K562 (cell line): ENCODE data around the gene KCTD16.

Experiments used
- ELF4 ChIP-seq: fragments of 450-650 bp; formaldehyde crosslinking; IDR thresholded peaks from 2 replicates; pipeline ENCODE4 v1.4.0; 2022; ENCODE audit warnings: missing genetic modification characterization
- GTF2F1 ChIP-seq: IDR thresholded peaks from 2 replicates; pipeline ENCODE4 v1.6.1; 2011; ENCODE audit warnings: low read depth, low read length, improper control_type of control experiment
- HDAC8 ChIP-seq: fragments of 450-650 bp; IDR thresholded peaks from 2 replicates; pipeline ENCODE4 v1.6.1; 2016; ENCODE audit warnings: mild to moderate bottlenecking, missing genetic modification characterization, moderate library complexity, missing compliant biosample characterization
- JUNB ChIP-seq: fragments of 450-650 bp; formaldehyde crosslinking; conservative IDR thresholded peaks from 2 replicates; pipeline ENCODE4 v1.4.0; 2020; ENCODE audit warnings: mild to moderate bottlenecking
- MAX ChIP-seq: sonication (generic); formaldehyde crosslinking; IDR thresholded peaks from 2 replicates; pipeline ENCODE4 v1.9.0; 2022; ENCODE audit warnings: mild to moderate bottlenecking, missing genetic modification reagents
- POLR2A ChIP-seq: fragments of 450-650 bp; conservative IDR thresholded peaks from 2 replicates; pipeline ENCODE4 v1.6.1; 2016
- SP2 ChIP-seq: IDR thresholded peaks from 2 replicates; pipeline ENCODE4 v1.6.1; 2011; ENCODE audit warnings: mild to moderate bottlenecking, low read depth, low read length, moderate library complexity; ENCODE audit not compliant: poor library complexity, severe bottlenecking; ENCODE audit errors: extremely low read depth
- STAG1 ChIP-seq: sonication (generic); formaldehyde crosslinking; IDR thresholded peaks from 2 replicates; pipeline ENCODE4 v1.5.0; 2020; ENCODE audit warnings: missing genetic modification reagents, borderline replicate concordance
- TF ChIP-seq, protein P1 (sequence below): fragments of 250-450 bp; sonication (Bioruptor Pico); IDR thresholded peaks from 2 replicates; pipeline ENCODE4 v1.4.0; 2020; ENCODE audit warnings: mild to moderate bottlenecking, moderate library complexity

DNA sequence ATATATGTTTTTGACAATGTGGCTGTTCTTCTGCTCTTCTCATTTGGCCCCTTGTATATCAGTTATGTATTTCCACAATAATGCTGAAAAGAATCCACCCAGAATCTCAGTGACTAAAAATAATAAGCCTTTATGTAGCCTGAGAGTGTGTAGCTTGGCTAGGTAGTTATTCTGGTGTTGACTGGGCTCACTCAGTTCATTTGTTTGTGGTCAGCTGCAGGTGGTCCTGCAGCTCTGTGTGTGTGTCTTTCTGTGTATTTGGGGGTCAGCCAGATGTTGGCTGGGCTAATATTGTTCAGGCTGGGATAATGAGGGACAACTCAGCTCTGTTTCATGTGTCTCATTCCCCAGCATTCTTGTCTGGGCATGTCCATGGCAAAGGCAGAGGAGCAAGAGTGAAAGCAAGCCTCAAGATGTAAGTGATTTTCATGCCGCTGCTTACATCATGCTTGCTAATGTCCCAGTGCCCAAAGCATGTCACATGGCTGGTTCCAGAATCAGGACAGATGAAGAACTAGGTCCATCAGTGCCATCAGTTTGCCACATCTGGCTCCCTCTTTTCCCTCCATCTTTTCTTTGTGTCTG lies 162.8 kb downstream of the KCTD16 start:
- TF ChIP-seq MAX (CRISPR knock-in tag), result no peak
- no peak for TF ChIP-seq SP2
- TF ChIP-seq ELF4, result no peak
- no peak for TF ChIP-seq STAG1 (CRISPR knock-in tag)
- TF ChIP-seq, protein P1, sequence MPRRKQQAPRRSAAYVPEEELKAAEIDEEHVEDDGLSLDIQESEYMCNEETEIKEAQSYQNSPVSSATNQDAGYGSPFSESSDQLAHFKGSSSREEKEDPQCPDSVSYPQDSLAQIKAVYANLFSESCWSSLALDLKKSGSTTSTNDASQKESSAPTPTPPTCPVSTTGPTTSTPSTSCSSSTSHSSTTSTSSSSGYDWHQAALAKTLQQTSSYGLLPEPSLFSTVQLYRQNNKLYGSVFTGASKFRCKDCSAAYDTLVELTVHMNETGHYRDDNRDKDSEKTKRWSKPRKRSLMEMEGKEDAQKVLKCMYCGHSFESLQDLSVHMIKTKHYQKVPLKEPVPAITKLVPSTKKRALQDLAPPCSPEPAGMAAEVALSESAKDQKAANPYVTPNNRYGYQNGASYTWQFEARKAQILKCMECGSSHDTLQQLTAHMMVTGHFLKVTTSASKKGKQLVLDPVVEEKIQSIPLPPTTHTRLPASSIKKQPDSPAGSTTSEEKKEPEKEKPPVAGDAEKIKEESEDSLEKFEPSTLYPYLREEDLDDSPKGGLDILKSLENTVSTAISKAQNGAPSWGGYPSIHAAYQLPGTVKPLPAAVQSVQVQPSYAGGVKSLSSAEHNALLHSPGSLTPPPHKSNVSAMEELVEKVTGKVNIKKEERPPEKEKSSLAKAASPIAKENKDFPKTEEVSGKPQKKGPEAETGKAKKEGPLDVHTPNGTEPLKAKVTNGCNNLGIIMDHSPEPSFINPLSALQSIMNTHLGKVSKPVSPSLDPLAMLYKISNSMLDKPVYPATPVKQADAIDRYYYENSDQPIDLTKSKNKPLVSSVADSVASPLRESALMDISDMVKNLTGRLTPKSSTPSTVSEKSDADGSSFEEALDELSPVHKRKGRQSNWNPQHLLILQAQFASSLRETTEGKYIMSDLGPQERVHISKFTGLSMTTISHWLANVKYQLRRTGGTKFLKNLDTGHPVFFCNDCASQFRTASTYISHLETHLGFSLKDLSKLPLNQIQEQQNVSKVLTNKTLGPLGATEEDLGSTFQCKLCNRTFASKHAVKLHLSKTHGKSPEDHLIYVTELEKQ (CRISPR knock-in tag), result no peak
- TF ChIP-seq GTF2F1, result no peak
- TF ChIP-seq HDAC8 (tag), result no peak
- TF ChIP-seq POLR2A, result no peak
- TF ChIP-seq JUNB, result no peak
